ENCODE results near the gene DUS2.

GRCh38 chr16:68084504-68085258 lies 61.6 kb downstream of the DUS2 start:
- peak; percentile 23 for TF ChIP-seq POLR2A (IDR thresholded peaks at IDR 0.05; ENCODE audit: low read depth)
- peak in 1 of 3 experiments; percentile 29 for TF ChIP-seq CTCF (IDR thresholded peaks at IDR 0.05)
- peak; percentile 50 to 81 for TF ChIP-seq POLR2AphosphoS5 (IDR thresholded peaks at IDR 0.05)
- TF ChIP-seq EP300 (IDR thresholded peaks at IDR 0.05), result no peak

All from esophagus muscularis mucosa (tissue), 4 donors.